ENCODE measurements around the gene KCNIP1. TPM values are rescaled to one million over a fixed set of nuclear protein-coding genes. Genes with fewer than 3 reads are reported as not detected.

KCNIP1 gene
- total and polyA plus RNA-seq, 9 of the 15 experiments (the other 6 are each of a cell fraction or from before 2014, with no cell fraction given) = not detected

GRCh38 chr5:170628028-170628427 is 124.2 kb downstream of the KCNIP1 start (continued):
- no peak for TF ChIP-seq ZNF3 (CRISPR knock-in tag; IDR thresholded peaks at IDR 0.05)
- no peak for TF ChIP-seq DIDO1 (tag; IDR thresholded peaks at IDR 0.05; ENCODE audit: low read depth)
- no peak for TF ChIP-seq ZNF277 (CRISPR knock-in tag; IDR thresholded peaks at IDR 0.05; ENCODE audit: borderline replicate concordance)

GRCh38 chr5:170628691-170629565 is 125.1 kb downstream of the KCNIP1 start:
- no peak overlapping the region for H3K4me2 ChIP-seq (ENCODE audit: insufficient read depth, low read length)
- POLR2A ChIA-PET = interaction anchor here (0.6 kb wide), 1 partner anchor 10 kb away, joined by 3 read pairs; no protein-coding TSS in a partner anchor
- H3K9me3 ChIP-seq (replicated peaks; ENCODE audit: control insufficient read depth, insufficient read depth, low read depth, low read length) = no peaks in the 10 kb centered on the region
- CTCF ChIA-PET (ENCODE audit: low intra/inter-chr PET ratio) = no interaction called here
- DNase-seq (ENCODE audit: extremely low read depth in 1 of 4, low spot score in 3 of 4) = no peak
- in situ Hi-C loops (cut with MboI) (loop anchor here (10.0 kb wide), 1 partner anchor 404 kb away; no protein-coding TSS in a partner anchor), intact Hi-C loops (cut with micrococcal nuclease) (loop anchor here (10.0 kb wide), 1 partner anchor 524 kb away; the partner anchor contains the start of gene FOXI1)
- peaks cover 3 to 11% of the 10 kb centered on the region in 2 experiments; a peak in 4 of 5 replicates for H3K4me1 ChIP-seq (replicated peaks in 1 of 2; ENCODE audit: control insufficient read depth in 2 of 2, insufficient read depth in 2 of 2, low read length in 2 of 2)
- no peak overlapping the region for H2AFZ ChIP-seq (ENCODE audit: low read depth, low read length)
- H3K9me1 ChIP-seq (ENCODE audit: control insufficient read depth, insufficient read depth, low read length) = no peaks in the 10 kb centered on the region
- peaks cover 0 to 17% of the 10 kb centered on the region in 2 experiments; a peak in 1 of 5 replicates for H3K27me3 ChIP-seq (ENCODE audit: control insufficient read depth in 2 of 2, insufficient read depth in 2 of 2, low read length in 2 of 2)
- 5% methylated on average over 18 of the region's 19 CpGs for WGBS (ENCODE audit: insufficient coverage, low coverage, missing lambda C conversion rate)
- no peak overlapping the region for H3K9ac ChIP-seq (ENCODE audit: insufficient read depth in 1 of 2, low read depth in 2 of 2, low read length in 2 of 2)
- H3K4me3 ChIP-seq = no peak overlapping the region
- no peak for ATAC-seq
- no peaks in the 10 kb centered on the region for H3K36me3 ChIP-seq (ENCODE audit: control insufficient read depth, insufficient read depth, low read length)
- no peaks in the 10 kb centered on the region for H3K79me2 ChIP-seq (ENCODE audit: control insufficient read depth, insufficient read depth, low read length)
- H3K27ac ChIP-seq (ENCODE audit: extremely low read depth, low read depth, low read length) = no peak overlapping the region
- H4K20me1 ChIP-seq (replicated peaks; ENCODE audit: control insufficient read depth, insufficient read depth, low read length) = peaks cover 22% of the 10 kb centered on the region
- BruUV-seq (replicated peaks) = no TSS peak
- no peak for FAIRE-seq
- TF ChIP-seq MYBL2 (IDR thresholded peaks at IDR 0.05; ENCODE audit: low read depth) = no peak
- no peak for TF ChIP-seq MYBL2 (CRISPR knock-in tag; IDR thresholded peaks at IDR 0.05; ENCODE audit: borderline replicate concordance)
- no peak for TF ChIP-seq XRCC3 (IDR thresholded peaks at IDR 0.05)
- TF ChIP-seq HMGXB4 (CRISPR knock-in tag; IDR thresholded peaks at IDR 0.05) = no peak
- no peak for TF ChIP-seq BDP1 (IDR thresholded peaks at IDR 0.05; ENCODE audit: insufficient read depth, insufficient read length)
- no peak for TF ChIP-seq ZNF133 (CRISPR knock-in tag; IDR thresholded peaks at IDR 0.05)
- TF ChIP-seq ZNF668 (CRISPR knock-in tag; IDR thresholded peaks at IDR 0.05) = no peak
- no peak for TF ChIP-seq EWSR1 (IDR thresholded peaks at IDR 0.05; ENCODE audit: borderline replicate concordance, low read depth, partially characterized antibody)
- no peak for TF ChIP-seq KLF6 (CRISPR knock-in tag; IDR thresholded peaks at IDR 0.05; ENCODE audit: borderline replicate concordance)
- no peak for TF ChIP-seq EP300 (IDR thresholded peaks at IDR 0.05; ENCODE audit: low read length)
- no peak for TF ChIP-seq MED1 (CRISPR knock-in tag; IDR thresholded peaks at IDR 0.05; ENCODE audit: borderline replicate concordance)
- TF ChIP-seq HIVEP1 (CRISPR knock-in tag; IDR thresholded peaks at IDR 0.05) = no peak
